Nephron progenitor cell (in vitro differentiated cells): ENCODE data around the gene IDH3G.

Source experiments
- DNase-seq: peaks from one replicate; pipeline ENCODE4 v3.0.0; 2021
- H3K27ac Mint-ChIP-seq: 2 replicates; pipeline ENCODE4 v1.8.0; 2021; ENCODE audit warnings: mild to moderate bottlenecking, moderate library complexity, mixed read lengths
- H3K27me3 Mint-ChIP-seq: 2 replicates; pipeline ENCODE4 v1.8.0; 2021; ENCODE audit warnings: mild to moderate bottlenecking, low read depth, mixed read lengths; ENCODE audit not compliant: poor library complexity
- H3K36me3 Mint-ChIP-seq: 2 replicates; pipeline ENCODE4 v1.8.0; 2021; ENCODE audit warnings: low read depth, mixed read lengths
- H3K4me1 Mint-ChIP-seq: 2 replicates; pipeline ENCODE4 v1.8.0; 2021; ENCODE audit warnings: mixed read lengths
- H3K4me3 Mint-ChIP-seq: 2 replicates; pipeline ENCODE4 v1.8.0; 2021; ENCODE audit warnings: mild to moderate bottlenecking, moderate library complexity, mixed read lengths
- H3K9me3 Mint-ChIP-seq: 2 replicates; pipeline ENCODE4 v1.8.0; 2021; ENCODE audit warnings: mild to moderate bottlenecking, moderate library complexity, mixed read lengths
- TF ChIP-seq, protein P1 (sequence below): fragments of 200-600 bp; sonication (generic); IDR thresholded peaks from 2 replicates; pipeline ENCODE4 v1.5.0; 2021; ENCODE audit warnings: antibody characterized with exemption

The IDH3G gene

DNA sequence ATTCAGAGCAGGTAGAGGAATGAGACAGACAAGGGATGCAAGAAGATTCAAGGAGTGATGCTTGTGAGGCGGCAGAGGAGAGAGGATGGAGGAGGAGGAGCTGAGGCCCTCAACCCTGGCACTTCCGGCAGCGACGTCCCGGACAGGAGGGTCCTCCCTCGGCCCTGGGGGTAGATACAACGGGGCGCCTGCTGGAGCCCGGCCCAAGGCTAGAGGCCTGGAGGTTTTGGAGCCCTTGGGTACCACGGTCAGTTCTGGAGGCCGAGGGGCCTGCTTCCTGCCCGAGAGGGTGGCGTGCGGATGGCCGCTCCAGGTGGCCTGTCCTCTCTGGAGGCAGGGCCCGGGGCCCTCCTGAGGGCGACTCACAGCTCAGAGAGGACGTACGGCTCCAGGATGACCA is 13.8 kb upstream of the IDH3G start:
- TF ChIP-seq, protein P1, sequence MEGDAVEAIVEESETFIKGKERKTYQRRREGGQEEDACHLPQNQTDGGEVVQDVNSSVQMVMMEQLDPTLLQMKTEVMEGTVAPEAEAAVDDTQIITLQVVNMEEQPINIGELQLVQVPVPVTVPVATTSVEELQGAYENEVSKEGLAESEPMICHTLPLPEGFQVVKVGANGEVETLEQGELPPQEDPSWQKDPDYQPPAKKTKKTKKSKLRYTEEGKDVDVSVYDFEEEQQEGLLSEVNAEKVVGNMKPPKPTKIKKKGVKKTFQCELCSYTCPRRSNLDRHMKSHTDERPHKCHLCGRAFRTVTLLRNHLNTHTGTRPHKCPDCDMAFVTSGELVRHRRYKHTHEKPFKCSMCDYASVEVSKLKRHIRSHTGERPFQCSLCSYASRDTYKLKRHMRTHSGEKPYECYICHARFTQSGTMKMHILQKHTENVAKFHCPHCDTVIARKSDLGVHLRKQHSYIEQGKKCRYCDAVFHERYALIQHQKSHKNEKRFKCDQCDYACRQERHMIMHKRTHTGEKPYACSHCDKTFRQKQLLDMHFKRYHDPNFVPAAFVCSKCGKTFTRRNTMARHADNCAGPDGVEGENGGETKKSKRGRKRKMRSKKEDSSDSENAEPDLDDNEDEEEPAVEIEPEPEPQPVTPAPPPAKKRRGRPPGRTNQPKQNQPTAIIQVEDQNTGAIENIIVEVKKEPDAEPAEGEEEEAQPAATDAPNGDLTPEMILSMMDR: no peak
- DNase-seq: no peak
- Mint-ChIP-seq H3K4me1 (peaks cover 14% of the 10 kb centered on the region), H3K27ac (no peak overlapping the region), H3K36me3 (no peaks in the 10 kb centered on the region), H3K4me3 (no peak overlapping the region), H3K27me3 (no peaks in the 10 kb centered on the region), H3K9me3 (peaks cover 53% of the 10 kb centered on the region)

DNA sequence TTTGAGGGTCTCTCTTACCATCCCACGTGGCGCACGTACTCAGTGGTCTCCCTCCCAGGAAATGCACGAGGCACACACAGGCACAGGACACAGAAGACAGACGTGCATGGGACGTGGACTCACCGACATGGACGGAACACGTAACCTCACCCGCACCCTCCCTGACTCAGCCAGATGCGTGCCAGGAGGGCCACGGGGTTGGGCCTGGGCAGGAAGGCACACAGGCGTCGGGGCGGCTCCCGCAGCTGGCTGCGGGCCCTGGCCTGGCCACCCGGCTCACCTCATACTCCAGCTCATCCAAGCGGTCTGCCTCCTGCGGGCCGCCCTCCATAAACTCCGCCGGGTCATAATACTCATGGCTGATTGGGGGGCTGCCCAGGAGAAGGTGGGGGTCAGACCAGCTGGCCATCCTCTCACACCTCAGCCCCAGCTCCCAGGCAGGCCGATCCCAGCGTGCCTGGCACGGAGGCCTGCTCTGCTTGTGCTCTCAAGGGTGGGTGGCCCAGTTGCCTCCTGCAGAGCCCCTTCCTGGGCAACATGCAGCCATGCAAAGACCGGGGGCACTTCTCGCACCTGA is 12.9 kb upstream of the IDH3G start:
- no peaks in the 10 kb centered on the region for H3K36me3 Mint-ChIP-seq
- peaks cover 53% of the 10 kb centered on the region for H3K9me3 Mint-ChIP-seq
- no peak overlapping the region for H3K4me3 Mint-ChIP-seq
- TF ChIP-seq, protein P1: no peak
- DNase-seq: no peak
- H3K27ac Mint-ChIP-seq: no peak overlapping the region
- peaks cover 19% of the 10 kb centered on the region for H3K4me1 Mint-ChIP-seq
- no peaks in the 10 kb centered on the region for H3K27me3 Mint-ChIP-seq

DNA sequence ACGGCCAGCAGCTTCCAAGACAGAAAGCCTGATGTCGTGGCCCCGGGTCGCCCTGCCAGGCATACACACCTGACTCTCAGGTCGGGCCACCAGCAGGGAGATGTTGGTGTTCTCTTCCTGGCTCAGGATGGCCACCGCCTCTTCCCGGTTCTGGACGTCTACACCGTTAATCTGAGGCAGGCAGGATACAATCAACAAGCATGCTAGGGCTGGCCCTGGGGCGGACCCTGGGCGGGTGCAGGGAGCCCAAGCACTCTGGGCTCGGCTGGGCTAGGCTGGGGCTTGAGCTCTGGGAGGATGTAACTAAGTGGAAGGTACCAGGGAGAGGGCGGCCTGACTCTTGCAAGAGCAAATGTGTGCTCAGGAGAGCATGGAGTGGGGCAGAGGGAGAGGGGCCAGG is 11.3 kb upstream of the IDH3G start:
- TF ChIP-seq, protein P1: no peak
- no peaks in the 10 kb centered on the region for H3K36me3 Mint-ChIP-seq

DNA sequence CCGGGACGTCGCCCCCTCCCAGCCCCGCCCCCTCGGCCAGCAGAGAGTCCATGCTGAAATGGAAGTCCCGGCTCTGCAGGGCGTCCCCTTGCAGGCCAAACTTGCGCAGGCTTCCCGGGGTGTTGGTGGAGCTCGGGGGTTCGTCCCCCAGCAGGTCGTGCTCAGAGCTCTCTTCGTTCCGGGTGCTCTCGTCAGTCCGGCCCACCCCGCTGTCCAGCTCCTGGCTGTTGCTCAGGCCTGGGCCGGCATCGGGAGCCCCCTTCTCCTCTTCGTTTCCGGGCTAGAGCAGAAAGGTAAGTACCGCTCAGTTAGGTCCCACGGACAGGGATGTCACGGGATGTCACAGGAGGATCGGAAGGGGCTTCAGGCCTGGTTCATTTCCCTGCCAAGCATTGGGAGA is 10.4 kb upstream of the IDH3G start:
- no peak for DNase-seq
- Mint-ChIP-seq H3K9me3 (peaks cover 48% of the 10 kb centered on the region), H3K4me1 (peaks cover 17% of the 10 kb centered on the region), H3K36me3 (no peaks in the 10 kb centered on the region), H3K27me3 (no peaks in the 10 kb centered on the region), H3K4me3 (no peak overlapping the region), H3K27ac (no peak overlapping the region)
- TF ChIP-seq, protein P1: no peak

More for the DNA sequence above, 11.3 kb upstream of the IDH3G start:
- H3K4me1 Mint-ChIP-seq: peaks cover 17% of the 10 kb centered on the region
- peaks cover 48% of the 10 kb centered on the region for H3K9me3 Mint-ChIP-seq
- no peaks in the 10 kb centered on the region for H3K27me3 Mint-ChIP-seq
- DNase-seq: no peak
- no peak overlapping the region for H3K4me3 Mint-ChIP-seq
- H3K27ac Mint-ChIP-seq: no peak overlapping the region

DNA sequence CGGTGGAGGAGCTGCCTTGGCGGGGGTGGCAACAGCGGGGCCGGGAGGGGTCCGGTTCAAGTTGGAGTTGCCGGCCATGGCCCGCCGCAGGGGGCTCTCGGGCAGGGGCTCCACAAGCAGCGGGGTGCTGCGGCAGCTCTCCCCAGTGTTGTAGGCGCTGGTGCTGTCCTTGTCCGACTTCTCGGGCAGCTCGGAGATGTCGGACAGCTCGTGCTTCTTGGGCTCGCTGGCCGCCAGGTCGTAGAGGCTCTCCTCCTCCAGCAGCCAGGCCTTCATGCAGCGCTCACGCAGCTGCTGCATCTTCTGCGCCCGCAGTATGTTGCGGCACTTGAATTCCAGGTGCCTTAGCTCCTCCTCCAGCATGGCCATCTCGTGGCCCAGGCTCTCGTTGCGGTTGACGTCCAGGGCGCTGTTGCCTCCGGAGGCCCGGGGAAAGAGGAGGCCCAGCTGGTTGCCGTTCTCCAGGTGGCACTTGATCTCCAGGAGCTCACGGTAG is 10.0 kb upstream of the IDH3G start:
- Mint-ChIP-seq H3K36me3 (no peaks in the 10 kb centered on the region), H3K4me1 (peaks cover 17% of the 10 kb centered on the region), H3K9me3 (peaks cover 48% of the 10 kb centered on the region), H3K27ac (no peak overlapping the region), H3K27me3 (no peaks in the 10 kb centered on the region), H3K4me3 (no peak overlapping the region)
- no peak for DNase-seq
- TF ChIP-seq, protein P1: no peak
